Measurements from ENCODE around the gene CLIP2. TPM values are rescaled to one million over a fixed set of nuclear protein-coding genes. Genes with fewer than 3 reads are reported as not detected.
A peak's percentile ranks its signal among the peaks of the same experiment; 100 is the strongest.

Gene CLIP2
- total RNA-seq, 2 experiments from 2014 or later, result 1.4 to 1.8 TPM

DNA sequence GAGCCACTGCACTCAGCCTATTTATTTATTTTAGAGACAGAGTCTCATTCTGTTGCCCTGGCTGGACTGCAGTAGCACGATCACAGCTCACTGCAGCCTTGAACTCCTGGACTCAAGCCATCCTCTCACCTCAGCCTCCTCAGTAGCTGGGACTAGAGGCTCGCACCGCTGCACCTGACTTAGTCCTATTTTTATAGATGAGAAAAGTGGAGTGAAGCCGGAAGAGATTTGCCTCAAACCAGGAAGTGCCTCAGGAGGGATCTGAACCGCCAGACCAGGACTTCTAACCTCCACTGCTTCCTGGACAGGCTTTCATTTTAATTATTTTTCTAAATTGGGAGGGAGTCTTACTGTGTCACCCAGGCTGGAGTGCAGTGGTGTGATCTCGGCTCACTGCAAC lies 17.5 kb upstream of the CLIP2 start:
- no peaks in the 10 kb centered on the region for H3K36me3 Mint-ChIP-seq (ENCODE audit: low read depth)
- H3K9me3 Mint-ChIP-seq (ENCODE audit: low read depth), result no peaks in the 10 kb centered on the region
- ChIA-PET CTCF (no interaction called here), POLR2A (interaction anchor here (0.6 kb wide), 1 partner anchor 18 kb away, joined by 3 read pairs; no protein-coding TSS in a partner anchor)
- H3K27me3 Mint-ChIP-seq, result no peaks in the 10 kb centered on the region
- no peak for ATAC-seq
- H3K4me1 Mint-ChIP-seq, result peaks cover 9% of the 10 kb centered on the region
- H3K4me3 Mint-ChIP-seq, result no peak overlapping the region
- intact Hi-C loops (cut with DNase I, micrococcal nuclease), result no loop called here
- DNase-seq, result no peak
- H3K27ac Mint-ChIP-seq, result no peak overlapping the region

DNA sequence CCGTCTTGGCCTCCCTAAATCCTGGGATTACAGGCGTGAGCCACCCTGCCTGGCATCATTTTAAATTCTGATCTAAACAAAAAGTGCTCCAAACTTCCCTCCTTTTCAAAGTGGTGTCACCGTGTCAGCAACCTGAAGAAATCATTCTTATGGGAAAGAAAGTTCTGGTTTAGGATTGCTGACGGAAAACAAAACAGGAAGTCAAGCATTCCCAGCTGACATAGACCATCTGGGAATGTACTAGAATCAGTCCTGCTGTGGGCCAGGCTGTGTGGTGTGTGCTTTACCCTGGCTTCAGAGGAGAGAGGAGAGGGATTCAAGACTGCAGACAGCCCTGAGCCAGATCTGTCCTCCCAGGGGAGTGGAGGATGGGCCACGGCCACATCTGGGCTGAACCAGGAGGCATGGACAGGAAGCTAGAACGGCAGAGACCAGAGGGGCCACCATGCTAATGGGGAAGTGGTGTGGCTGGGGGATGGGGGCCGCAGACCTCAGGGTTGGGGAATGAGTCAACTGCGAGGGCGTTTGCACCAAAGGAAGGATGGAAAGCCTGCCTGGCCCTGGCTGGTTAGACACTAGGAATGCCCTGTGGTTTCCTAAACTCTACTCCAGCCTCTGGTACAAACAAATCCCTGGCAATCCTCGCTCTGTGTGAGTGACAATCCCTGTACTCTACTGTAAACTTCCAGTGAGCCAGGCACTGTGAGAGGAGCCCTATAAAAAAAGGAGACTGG lies 16.7 kb upstream of the CLIP2 start:
- peak overlapping the region; percentile 31 for H3K27ac Mint-ChIP-seq
- H3K4me1 Mint-ChIP-seq, result peaks cover 9% of the 10 kb centered on the region
- no peaks in the 10 kb centered on the region for H3K36me3 Mint-ChIP-seq (ENCODE audit: low read depth)
- no peak overlapping the region for H3K4me3 Mint-ChIP-seq
- H3K9me3 Mint-ChIP-seq (ENCODE audit: low read depth), result no peaks in the 10 kb centered on the region
- intact Hi-C loops (cut with DNase I, micrococcal nuclease), result no loop called here
- CTCF ChIA-PET, result interaction anchor here (0.6 to 0.9 kb wide), 2 partner anchors 16 to 213 kb away, joined by 3 read pairs; no protein-coding TSS in a partner anchor
- peak; percentile 39 for DNase-seq
- POLR2A ChIA-PET, result no interaction called here
- H3K27me3 Mint-ChIP-seq, result no peaks in the 10 kb centered on the region
- ATAC-seq, result peak; percentile 43

GRCh38 chr7:74275401-74275881 lies 13.8 kb upstream of the CLIP2 start:
- ATAC-seq (no peak), DNase-seq (peak; percentile 34)
- no peak overlapping the region for H3K27ac Mint-ChIP-seq
- intact Hi-C loops (cut with DNase I, micrococcal nuclease), result loop anchor here (1.0 to 5.0 kb wide), 3 partner anchors 118 to 127 kb away; no protein-coding TSS in a partner anchor
- no peaks in the 10 kb centered on the region for H3K27me3 Mint-ChIP-seq
- CTCF ChIA-PET, result interaction anchor here (0.8 to 2.4 kb wide), 7 partner anchors 8 to 125 kb away, joined by 3 to 13 read pairs (median 4); partner anchors contain the start of gene CLIP2
- no peaks in the 10 kb centered on the region for H3K36me3 Mint-ChIP-seq (ENCODE audit: low read depth)
- no peak overlapping the region for H3K4me3 Mint-ChIP-seq
- peaks cover 10% of the 10 kb centered on the region for H3K4me1 Mint-ChIP-seq
- POLR2A ChIA-PET, result no interaction called here
- no peaks in the 10 kb centered on the region for H3K9me3 Mint-ChIP-seq (ENCODE audit: low read depth)

GRCh38 chr7:74277636-74278035 lies 11.6 kb upstream of the CLIP2 start:
- no peaks in the 10 kb centered on the region for H3K9me3 Mint-ChIP-seq (ENCODE audit: low read depth)
- H3K36me3 Mint-ChIP-seq (ENCODE audit: low read depth), result no peaks in the 10 kb centered on the region
- no peak for ATAC-seq
- ChIA-PET POLR2A (no interaction called here), CTCF (no interaction called here)
- H3K27ac Mint-ChIP-seq, result no peak overlapping the region
- H3K4me3 Mint-ChIP-seq, result no peak overlapping the region
- DNase-seq, result no peak
- intact Hi-C loops (cut with DNase I, micrococcal nuclease), result loop anchor here in 1 of 2 experiments (5.0 kb wide), 1 partner anchor 125 kb away; no protein-coding TSS in a partner anchor
- H3K4me1 Mint-ChIP-seq, result peaks cover 3% of the 10 kb centered on the region
- H3K27me3 Mint-ChIP-seq, result no peaks in the 10 kb centered on the region

DNA sequence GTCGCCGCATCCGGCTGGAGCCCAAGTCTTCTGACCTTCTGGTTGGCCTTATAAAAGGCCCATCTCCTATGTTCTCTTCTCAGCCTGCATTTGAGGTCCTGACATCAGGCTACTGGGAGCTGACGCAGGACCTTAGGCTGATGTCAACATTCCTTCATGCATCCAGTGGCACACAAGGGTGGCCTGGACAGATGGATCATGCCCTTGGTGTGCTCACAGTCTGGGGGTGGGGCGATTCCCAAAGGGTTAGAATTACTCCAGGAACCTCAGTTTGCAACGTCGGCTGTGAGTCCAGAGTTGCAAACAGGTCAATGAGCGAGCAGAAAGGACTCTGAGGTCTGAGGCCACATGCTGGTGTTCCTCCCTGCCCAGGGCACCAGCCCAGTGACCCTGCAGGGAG lies 8.2 kb upstream of the CLIP2 start:
- CTCF ChIA-PET, result no interaction called here
- intact Hi-C loops (cut with DNase I, micrococcal nuclease), result no loop called here

DNA sequence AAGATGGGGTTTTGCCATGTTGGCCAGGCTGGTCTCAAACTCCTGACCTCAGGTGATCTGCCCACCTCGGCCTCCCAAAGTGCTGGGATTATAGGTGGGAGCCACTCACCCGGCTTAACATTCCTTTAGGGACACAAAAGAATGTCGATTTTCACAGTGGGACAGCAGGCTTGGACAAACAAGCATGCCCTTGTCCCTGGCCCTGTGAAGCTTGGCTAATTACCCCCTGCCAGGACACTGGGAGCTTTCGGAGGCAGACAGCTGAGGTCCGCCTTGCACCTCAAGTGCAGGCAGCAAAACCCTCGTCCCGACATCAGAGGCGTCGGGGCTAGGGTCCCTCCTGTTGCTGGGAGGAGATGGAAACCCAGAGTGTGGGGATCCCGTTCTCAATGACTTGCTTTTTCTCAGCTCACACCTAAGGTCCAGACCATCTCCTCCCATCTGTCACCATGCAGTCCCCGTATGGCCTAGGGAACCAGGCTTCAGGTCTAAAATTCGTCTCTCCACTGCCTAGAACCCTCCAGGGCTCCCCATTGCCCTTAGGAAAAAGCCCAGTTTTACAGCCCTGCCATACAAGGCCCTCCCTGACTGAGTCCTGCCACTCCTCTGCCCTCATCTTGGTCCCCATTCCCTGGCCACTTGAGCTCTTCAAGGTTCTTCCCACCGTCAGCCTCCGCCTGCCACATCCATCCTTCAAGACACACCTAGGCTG lies 6.3 kb upstream of the CLIP2 start:
- H3K9me3 Mint-ChIP-seq (ENCODE audit: low read depth), result no peaks in the 10 kb centered on the region
- DNase-seq, result no peak
- intact Hi-C loops (cut with DNase I, micrococcal nuclease), result no loop called here
- peaks cover 3% of the 10 kb centered on the region for H3K27me3 Mint-ChIP-seq
- no peaks in the 10 kb centered on the region for H3K36me3 Mint-ChIP-seq (ENCODE audit: low read depth)
- POLR2A ChIA-PET, result interaction anchor here (0.6 to 0.7 kb wide), 2 partner anchors 21 to 57 kb away, joined by 3 to 12 read pairs; no protein-coding TSS in a partner anchor
- H3K27ac Mint-ChIP-seq, result no peak overlapping the region
- CTCF ChIA-PET, result no interaction called here
- ATAC-seq, result no peak
- peaks cover 2% of the 10 kb centered on the region for H3K4me1 Mint-ChIP-seq
- H3K4me3 Mint-ChIP-seq, result no peak overlapping the region

More for the DNA sequence above, 8.2 kb upstream of the CLIP2 start:
- POLR2A ChIA-PET, result interaction anchor here (0.6 to 0.7 kb wide), 2 partner anchors 48 to 756 kb away, joined by 3 to 5 read pairs; no protein-coding TSS in a partner anchor
- no peak for DNase-seq
- Mint-ChIP-seq H3K4me1 (peaks cover 2% of the 10 kb centered on the region), H3K36me3 (ENCODE audit: low read depth) (no peaks in the 10 kb centered on the region), H3K27me3 (no peaks in the 10 kb centered on the region), H3K27ac (no peak overlapping the region), H3K9me3 (ENCODE audit: low read depth) (no peaks in the 10 kb centered on the region), H3K4me3 (no peak overlapping the region)
- ATAC-seq, result no peak

DNA sequence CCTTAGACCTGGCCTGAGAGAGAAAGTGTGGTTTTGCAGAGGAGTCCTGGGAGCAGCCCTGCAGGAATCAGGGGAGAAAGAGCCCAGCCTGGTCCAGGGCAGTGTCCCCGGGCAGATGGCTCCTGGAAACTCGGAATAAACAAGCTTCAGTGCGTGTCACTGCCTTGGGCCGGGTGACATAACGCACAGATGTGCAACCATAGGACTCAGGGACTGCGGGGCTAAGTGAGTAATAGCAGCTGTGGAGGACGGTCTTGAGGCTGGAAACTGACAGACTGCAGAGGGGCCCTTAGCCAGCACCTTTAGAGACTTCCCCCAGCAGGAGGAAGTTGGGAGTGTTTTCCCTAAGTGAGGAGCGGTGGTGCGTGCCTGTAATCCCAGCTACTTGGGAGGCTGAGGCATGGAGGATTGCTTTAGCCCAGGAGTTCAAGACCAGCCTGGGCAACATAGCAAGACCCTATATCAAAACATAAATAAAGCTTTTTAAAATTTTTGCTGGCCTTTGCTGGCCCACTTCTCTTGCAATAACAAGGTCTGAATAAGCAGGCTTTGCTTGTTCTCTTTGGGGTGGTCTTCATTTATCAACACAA lies 5.3 kb upstream of the CLIP2 start:
- Mint-ChIP-seq H3K9me3 (ENCODE audit: low read depth) (no peaks in the 10 kb centered on the region), H3K36me3 (ENCODE audit: low read depth) (no peaks in the 10 kb centered on the region), H3K27me3 (peaks cover 9% of the 10 kb centered on the region), H3K27ac (no peak overlapping the region), H3K4me3 (no peak overlapping the region), H3K4me1 (peaks cover 13% of the 10 kb centered on the region)
- POLR2A ChIA-PET, result interaction anchor here (0.7 kb wide), 1 partner anchor 23 kb away, joined by 12 read pairs; no protein-coding TSS in a partner anchor
- intact Hi-C loops (cut with DNase I, micrococcal nuclease), result no loop called here
- ATAC-seq (no peak), DNase-seq (no peak)
- CTCF ChIA-PET, result interaction anchor here (0.6 kb wide), 3 partner anchors 9 to 421 kb away, joined by 3 read pairs; no protein-coding TSS in a partner anchor

DNA sequence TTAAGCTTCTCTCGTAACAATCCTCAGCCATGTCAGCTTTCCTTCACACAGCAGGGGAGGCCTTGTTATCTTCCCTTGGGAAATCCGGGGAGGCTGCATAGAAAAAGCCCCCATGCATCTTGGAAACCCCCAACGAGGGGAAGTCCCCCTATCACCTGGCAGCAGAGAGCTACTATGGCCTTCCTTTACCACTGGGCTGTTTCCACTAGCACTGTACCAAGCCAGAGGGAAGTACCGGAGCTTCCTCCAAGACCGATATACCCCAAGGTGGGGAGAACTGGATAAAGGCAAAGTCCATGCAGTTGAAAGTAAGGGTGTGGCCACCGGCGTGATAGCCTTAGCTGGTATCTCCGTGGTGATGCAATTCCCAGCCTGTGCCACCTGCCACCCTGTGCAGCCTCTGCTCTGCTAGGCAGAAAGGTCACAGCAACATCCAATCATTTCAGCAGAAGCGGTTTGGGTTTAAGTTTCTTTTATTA lies 4.4 kb upstream of the CLIP2 start:
- intact Hi-C loops (cut with DNase I, micrococcal nuclease), result loop anchor here in 1 of 2 experiments (5.0 kb wide), 1 partner anchor 33 kb away; the partner anchor contains the start of gene RFC2

GRCh38 chr7:74286131-74286530 lies 3.1 kb upstream of the CLIP2 start:
- H3K36me3 Mint-ChIP-seq (ENCODE audit: low read depth), result no peaks in the 10 kb centered on the region
- ATAC-seq, result no peak
- intact Hi-C loops (cut with DNase I, micrococcal nuclease), result loop anchor here in 1 of 2 experiments (5.0 kb wide), 1 partner anchor 34 kb away; the partner anchor contains the start of gene RFC2
- no peak overlapping the region for H3K27ac Mint-ChIP-seq
- H3K4me3 Mint-ChIP-seq, result no peak overlapping the region
- H3K9me3 Mint-ChIP-seq (ENCODE audit: low read depth), result no peaks in the 10 kb centered on the region
- DNase-seq, result no peak
- peaks cover 16% of the 10 kb centered on the region for H3K4me1 Mint-ChIP-seq
- ChIA-PET CTCF (interaction anchor here (1.4 to 3.3 kb wide), 2 partner anchors 10 to 11 kb away, joined by 4 to 13 read pairs; no protein-coding TSS in a partner anchor), POLR2A (no interaction called here)
- H3K27me3 Mint-ChIP-seq, result peaks cover 15% of the 10 kb centered on the region

More for the DNA sequence above, 4.4 kb upstream of the CLIP2 start:
- peaks cover 14% of the 10 kb centered on the region for H3K4me1 Mint-ChIP-seq
- DNase-seq (no peak), ATAC-seq (no peak)
- H3K27me3 Mint-ChIP-seq, result peaks cover 10% of the 10 kb centered on the region
- ChIA-PET CTCF (interaction anchor here (1.4 kb wide), 1 partner anchor 10 kb away, joined by 4 read pairs; no protein-coding TSS in a partner anchor), POLR2A (no interaction called here)
- no peak overlapping the region for H3K27ac Mint-ChIP-seq
- H3K36me3 Mint-ChIP-seq (ENCODE audit: low read depth), result no peaks in the 10 kb centered on the region
- H3K4me3 Mint-ChIP-seq, result no peak overlapping the region
- H3K9me3 Mint-ChIP-seq (ENCODE audit: low read depth), result no peaks in the 10 kb centered on the region

DNA sequence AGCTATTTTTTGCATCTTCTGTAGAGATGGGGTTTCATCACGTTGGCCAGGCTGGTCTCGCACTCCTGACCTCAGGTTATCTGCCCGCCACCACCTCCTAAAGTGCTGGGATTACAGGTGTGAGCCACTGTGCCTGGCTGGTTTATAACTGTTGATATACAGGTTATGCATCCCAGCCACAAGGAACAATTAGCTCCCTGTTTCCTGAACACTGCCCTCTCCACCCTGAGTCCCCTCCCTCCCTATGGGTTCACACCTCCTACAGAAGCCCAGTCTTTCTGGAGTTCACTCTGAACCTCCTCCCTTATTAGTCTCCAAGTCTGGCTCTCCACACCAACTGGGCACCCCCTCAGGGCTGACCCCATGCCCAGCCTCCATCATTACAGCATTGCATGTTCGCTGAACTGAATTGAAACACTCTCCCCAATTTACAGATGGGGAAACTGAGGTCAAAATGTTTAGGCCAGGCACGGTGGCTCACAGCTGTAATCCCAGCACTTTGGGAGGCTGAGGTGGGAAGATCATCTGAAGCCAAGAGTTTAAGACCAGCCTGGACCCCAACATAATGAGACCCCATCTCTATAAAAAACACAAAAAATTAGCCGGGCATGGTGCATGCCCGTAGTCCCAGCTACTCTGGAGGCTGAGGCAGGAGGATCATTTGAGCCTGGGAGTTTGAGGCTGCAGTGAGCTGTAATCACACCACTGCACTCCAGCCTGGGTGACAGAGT lies 1.7 kb upstream of the CLIP2 start:
- CTCF ChIA-PET, result interaction anchor here (0.6 to 3.3 kb wide), 5 partner anchors 12 to 113 kb away, joined by 3 to 13 read pairs (median 3); no protein-coding TSS in a partner anchor
- intact Hi-C loops (cut with DNase I, micrococcal nuclease), result loop anchor here in 1 of 2 experiments (5.0 kb wide), 1 partner anchor 35 kb away; the partner anchor contains the start of gene RFC2
- POLR2A ChIA-PET, result interaction anchor here (0.5 kb wide), 1 partner anchor 109 kb away, joined by 3 read pairs; no protein-coding TSS in a partner anchor
- DNase-seq, result no peak
- Mint-ChIP-seq H3K4me3 (no peak overlapping the region), H3K36me3 (ENCODE audit: low read depth) (no peaks in the 10 kb centered on the region), H3K4me1 (peaks cover 16% of the 10 kb centered on the region), H3K9me3 (ENCODE audit: low read depth) (no peaks in the 10 kb centered on the region), H3K27me3 (peaks cover 15% of the 10 kb centered on the region), H3K27ac (no peak overlapping the region)
- no peak for ATAC-seq

All from activated CD4-positive, alpha-beta T cell treated with anti-CD3 and anti-CD28 coated beads for 36 hours (primary cell).